ENCODE data around the gene RRP15.
A peak's percentile ranks its signal among the peaks of the same experiment; 100 is the strongest.

Gene RRP15

DNA sequence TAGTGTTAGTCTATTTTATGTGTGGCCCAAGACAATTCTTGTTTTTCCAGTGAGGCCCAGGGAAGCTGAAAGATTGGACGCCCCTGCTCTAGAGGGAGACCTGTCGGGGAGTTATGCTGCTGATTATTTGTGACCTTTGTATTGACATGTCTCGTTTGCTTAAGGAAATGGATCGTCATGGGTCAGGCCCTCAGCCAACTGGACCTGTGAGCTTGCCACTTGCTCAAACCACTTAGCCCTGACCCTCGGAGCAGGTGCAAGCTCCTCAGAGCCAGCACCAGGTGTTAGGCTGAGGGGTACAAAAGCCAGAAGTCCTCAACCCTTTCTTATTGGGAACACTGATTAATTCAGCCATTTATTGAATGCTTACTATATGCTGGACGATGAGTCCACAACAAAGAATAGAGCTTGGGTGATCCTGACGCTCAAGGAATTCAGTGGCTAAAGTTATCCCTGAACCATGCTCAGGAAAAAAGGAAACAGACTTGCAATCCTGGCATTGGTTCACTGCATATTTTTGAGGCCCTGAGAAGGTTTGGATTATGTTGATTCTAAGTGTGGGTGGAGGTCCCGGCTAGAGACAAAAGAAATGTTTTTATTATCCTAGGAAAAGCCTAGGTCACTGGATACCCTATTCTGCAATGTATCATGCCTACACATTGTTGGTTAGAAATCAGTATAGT, 79.1 kb downstream of the RRP15 start:
- no peak for DNase-seq

DNA sequence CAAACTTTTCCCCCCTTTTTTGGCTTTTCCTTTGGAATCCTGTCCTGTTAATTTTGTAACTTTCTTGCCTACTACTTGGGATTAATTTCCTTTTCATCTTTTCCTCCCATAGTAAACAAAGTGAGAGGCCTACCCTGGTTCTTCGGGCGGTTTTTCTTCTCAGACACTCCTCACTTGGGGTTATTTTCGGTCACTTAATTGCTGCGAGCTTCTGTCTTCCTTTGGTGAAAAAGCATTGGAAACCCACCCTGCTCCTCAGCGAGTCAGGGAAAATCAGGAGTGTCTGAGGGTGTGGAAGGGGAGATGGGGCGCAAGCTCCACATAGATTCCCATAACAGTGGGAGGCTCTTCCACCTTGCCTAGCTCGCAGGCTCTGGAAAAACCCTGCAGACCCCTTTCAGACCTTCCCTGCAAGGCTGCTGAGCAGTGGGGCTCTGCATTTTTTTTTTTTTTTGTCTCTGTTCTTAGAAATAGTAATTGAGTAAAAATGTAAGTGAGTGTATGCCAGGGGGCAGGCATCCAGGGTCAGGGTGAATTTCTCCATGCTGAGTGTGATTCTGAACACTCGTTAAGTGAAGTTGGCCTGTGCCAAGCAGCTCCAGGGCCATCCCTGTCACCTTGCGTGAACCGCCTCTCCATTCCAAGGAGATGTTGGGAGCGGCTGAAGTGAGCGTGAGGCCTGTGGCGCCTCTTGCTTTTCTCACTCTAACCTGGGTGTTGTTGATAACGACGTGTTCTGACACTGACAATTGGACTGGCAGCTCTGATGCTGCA, 80.3 kb downstream of the RRP15 start:
- DNase-seq = no peak

DNA sequence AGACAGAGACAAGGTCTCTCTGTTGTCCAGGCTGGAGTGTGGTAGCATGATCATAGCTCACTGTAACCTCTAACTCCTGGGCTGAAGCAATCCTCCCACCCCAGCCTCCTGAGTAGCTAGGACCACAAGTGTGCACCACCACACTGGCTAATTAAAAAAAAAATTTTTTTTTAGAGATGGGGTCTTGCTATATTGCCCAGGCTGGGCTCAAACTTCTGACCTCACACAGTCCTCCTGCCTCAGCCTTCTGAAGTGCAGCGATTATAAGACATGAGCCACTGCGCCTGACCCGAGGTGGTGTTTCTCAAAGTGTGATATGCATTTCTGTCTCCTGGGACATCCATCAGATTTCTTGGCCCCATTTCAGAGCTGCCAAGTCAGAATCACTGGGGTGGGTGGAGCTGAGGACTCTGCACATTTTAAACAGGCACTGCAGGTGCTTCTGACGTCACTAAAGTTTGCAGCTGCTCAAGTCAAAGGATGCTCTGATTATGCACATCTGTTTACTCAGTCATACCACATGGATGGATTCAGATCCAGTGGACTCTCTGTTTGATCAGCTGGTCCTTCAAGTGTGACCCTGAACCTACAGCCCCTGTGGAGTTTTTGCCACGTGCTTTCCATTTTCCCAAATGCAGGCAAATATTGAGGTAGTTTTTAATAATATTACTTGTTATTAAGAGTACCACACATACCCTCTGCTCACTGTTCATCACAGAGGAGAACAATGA, 81.4 kb downstream of the RRP15 start:
- DNase-seq = no peak

DNA sequence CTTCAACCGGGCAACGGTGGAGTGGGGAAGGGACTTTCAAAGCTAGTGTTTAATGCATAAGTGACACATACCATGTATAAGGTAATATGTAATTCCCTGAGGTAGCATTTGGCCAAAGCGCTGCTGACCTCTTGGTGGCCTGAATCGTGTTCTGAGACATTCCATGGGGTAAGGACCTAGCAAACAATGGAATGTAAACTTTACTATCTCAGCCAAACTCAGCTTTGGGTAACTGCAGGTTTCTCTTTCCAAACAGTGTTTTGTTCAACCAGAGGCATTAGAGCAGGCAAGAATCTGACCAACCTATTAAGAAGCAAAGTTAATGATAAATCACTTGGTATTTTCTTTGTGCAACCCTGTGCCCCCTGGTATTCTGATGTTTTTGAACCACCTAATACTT, 82.0 kb downstream of the RRP15 start:
- DNase-seq = no peak

DNA sequence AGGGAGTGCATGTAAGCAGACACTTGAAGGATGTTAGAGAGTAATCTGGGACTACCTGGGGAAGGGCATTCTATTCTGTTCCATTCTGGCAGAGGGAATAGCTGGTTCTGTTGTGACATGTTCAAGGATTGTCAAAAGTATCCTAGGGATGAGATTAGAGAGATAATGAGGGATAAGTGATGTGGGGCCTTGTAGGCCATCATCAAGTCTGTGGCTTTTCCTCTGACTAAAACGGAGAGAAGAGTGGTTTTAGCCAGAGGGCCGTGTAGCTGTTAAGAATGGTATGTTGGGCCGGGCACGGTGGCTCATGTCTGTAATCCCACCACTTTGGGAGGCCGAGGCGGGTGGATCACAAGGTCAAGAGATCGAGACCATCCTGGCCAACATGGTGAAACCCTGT, 83.6 kb downstream of the RRP15 start:
- no peak for DNase-seq

DNA sequence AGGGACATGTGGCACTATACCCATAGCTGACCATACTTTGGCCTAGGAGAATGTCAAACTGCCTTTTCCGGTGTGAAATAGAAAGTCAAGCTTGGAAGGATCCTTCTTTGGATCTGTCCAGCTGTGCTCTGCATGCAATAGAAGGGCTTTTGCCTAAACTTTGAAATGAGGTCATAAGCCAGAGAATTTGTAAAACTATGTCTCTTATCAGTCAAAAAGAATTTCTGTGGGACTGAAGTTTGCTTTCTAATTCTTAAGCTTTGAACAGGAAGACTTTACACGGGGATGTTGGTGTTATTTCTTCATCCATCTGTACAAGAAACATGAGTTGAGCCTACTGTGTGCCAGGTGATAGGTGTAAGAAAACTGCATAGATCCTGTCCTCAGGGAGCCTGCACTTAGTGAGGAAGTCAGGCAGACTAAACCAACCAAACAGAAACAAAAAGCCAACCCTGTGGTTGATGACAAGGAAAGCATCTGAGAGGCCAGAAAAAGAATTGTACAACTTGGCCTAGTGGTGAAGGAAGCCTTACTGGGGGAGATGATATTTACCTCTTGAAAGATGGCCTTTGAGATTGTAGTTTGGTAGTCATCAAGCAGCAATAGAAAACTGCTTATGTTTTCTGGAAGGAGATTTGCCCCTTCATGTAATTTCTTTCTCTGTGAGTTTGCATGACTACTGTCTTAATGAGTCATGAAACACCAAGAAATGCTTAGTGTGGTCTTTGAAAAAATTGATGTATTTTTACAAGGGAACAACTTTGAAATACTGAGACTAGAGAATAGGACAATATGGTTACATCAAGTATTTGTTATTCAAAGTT, 84.8 kb downstream of the RRP15 start:
- no peak for DNase-seq

DNA sequence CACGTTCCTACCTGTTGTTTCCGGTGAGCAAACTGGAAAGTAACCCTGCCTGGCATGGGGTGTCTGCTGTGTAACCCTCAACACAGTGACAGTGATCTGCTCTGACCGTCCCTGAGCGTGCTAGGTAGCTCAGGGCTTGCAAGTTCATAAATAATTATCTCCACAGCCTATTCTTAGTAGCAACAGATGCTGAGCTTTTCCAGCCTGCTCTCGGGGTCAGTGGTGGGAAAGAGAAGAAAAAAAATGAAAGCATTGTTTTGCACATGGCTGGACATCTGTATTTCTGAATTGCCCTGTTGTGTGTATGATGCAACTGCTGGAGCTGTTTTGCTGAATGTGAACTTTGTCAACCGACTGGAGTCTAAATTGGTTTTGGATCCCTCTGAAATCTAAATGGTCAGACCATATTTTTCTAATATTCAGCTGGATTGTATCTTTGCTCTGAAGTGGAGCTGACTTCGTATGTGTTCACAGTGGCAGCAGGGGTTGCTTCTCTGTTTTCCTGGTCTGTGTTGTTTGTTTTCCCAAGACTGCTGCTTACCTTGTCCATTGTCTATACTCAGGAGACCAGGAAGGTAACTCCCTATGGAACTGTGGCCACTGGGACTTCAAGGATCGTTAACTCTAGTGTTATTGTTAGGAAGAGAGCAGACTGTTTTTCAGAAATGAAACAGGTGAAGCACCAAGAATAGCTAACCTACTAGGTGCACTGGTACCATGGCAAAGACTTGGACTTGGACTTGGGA, 87.0 kb downstream of the RRP15 start:
- DNase-seq = peak; percentile 68

DNA sequence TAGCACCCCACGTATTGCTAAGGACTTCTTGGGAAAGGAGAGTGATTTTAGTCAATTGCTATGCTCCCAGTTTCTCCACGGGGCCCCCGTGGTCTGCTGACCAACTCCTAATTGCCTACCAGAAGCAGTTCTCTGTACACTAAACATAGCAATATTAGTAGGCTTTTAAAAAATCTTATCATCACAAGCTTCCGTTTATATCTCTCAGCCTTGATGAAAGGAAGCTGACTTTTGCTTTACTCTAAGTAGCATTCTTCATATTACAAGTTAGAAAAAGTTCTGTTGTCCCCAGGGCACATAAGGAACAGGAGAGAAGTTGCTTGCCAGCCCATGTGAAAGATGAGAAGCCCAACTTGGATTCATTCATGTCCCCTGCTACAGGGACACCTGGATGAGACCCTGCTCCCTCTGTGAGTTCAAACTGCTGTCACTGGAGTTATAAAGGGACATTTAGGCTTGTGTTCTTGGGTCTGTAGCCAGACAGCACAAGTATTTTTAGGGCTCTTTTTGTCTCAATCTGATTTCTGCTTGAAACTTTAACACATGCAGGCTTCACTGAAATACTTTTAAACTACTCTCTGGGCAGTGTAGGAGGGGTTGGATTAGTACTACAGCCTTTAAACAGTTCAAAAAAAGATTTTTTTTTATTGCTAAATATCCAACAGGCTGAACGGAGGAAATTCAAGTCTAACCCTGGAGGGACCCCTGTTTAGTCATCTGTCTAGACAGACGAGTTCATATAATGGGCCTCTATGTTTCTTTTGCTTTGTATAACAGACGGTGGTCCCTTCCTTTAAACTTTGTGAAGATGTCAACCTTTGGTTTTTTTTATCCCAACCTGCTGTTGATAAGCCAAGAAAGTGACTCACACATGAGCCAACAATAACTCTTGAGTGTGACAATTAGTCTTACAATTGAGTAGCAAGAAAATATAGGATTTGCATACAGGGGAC, 89.6 kb downstream of the RRP15 start:
- DNase-seq = no peak

DNA sequence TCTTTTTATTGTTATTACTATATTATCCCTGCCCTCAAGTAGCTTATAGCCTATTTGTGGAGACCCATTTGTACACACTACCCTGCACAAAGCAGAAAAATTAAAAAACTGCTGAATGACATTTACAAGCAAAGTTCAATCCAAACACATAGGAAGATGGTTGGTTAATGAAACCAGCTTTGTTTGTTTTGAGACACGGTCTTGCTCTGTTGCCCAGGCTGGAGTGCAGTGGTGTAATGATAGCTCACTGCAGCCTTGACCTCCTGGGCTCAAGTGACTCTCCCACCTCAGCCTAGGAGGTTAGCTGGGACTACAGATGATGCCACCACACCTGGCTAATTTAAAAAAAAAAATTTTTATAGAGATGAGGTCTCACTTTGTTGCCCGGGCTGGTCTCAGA, 91.6 kb downstream of the RRP15 start:
- no peak for DNase-seq

DNA sequence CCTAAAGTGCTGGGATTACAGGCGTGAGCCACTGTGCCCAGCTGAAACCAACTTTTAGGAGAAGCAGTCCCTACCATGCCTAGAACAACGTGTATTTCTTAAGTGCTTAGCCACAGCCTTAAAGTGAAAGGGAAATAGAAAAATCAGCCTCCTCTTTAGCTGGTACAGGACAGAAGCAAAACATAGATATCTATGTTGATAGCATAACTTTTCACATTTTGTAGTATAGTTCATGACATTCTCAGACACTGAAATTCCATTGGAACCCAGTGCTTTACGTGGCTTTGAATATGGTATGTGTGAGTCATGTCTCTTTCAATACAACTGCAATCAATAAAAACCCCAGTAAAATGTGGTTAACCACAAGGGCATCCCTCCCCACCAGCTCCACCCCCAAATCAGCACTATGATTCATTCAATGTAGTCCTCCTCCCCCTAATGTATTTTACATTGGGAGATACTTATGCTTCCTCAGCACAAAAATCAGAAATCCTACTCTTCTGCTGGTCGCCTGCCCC, 92.1 kb downstream of the RRP15 start:
- DNase-seq = no peak

DNA sequence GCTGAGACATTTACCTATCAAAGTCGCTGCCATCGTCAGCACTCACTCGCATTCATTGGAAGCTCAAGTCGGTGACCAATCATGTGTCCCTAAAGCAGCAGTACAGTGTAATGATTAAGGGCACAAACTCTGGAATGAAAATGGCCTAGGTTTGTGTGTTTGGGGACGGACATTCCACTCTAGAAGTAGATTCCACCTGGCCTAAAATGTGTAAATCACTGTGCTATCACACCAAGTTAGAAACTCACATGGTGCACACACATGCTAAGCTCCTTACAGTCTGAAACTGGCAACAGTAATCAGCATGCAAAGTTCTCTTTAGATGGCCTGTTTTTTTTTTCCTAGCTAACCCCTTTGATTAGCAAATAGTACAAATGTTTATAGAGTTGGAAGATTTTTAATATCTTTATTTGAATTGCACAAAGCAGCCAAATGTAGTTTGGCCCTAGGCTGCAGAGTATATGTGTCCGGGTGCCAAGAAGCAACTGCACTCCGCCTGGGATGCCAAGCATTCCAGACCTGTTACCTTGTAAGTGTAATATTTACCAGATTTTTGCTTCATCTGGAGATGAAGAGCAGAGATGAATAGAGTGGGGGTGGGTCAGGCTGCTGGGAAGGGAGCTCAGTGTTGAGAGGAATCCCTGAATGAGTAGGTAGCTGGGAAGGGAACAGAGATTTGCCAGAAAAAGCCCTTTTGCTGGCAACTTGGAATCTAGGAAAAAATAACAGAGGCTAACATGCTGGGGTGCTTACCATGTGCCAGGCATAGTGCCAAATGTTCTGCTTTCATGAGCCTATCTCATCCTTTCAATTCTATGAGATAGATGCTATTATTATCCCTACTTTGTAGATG, 95.3 kb downstream of the RRP15 start:
- DNase-seq = no peak

DNA sequence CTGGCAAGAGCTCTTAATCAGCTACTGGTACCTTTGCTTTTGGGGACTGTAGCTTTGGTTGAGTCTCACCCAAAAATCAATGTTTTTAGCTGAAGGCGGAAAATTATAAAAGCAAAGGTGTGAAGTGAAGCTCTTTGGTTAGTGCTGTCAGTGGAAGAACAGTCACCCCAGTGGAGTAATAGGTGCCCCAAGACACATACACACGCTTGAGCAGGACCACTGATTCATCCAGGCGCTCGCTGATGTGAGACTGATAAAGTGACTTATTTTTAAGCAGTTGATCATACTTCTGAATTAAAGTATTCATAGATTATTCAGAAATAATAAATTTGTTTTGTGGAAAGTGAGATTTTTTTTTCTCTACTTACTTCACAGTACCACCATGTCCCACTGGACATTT, 97.2 kb downstream of the RRP15 start:
- DNase-seq = no peak

DNA sequence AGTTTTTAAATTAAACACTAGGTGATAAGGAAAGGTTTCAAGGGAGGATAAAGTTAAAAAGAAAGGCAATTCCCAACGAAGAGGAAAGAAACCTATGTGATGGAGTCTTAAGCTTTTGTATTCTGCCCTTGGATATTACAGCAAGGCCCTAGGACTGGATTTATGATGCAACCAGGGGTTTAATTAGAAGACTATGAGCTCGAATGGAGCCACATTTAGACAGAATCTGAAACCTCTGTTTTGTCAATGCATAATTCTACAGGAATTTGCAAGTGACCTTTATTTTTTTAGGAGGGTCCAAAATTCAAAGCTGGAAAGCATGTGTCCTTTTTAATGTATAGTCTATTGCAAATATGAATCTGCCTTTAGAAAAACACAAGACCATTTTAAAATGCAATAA, 98.0 kb downstream of the RRP15 start:
- no peak for DNase-seq

DNA sequence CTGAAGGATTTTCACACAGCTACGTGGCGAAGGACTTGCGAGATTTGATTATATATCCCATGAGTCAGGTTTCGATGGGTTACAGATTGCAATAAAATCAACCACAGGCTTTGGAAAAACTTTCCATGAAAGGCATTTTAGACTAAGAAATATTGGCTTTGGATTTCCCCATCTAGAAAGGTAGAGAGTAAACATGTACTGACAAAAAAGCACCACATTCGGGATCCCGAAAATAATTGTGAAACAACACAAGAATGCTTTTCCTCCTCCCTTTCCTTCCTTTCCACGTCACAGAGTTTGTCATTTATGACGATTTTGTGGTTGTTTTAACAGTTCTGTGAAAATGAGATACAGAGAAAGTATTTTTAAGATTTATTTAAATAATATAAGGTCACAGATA, 98.6 kb downstream of the RRP15 start:
- no peak for DNase-seq

DNA sequence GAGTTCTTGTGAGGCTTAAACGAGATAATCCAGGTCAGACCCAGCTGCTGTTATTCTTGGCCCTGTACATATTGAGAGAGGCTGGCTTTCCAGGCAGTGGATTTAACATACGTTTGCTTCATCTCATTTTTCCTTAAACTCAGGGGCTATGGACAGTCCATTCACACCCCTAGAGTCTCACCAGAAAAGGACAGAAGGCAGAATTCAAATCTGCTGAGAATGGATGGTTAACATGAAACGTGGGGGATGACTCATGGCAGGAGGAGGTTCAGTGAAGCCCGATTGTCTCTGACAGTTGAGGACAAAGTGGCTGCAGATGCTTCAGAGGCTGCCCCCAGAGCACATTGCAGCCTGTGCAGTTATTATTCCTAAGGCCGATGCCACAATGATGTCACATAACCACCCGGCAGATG, 99.5 kb downstream of the RRP15 start:
- no peak for DNase-seq
